Activated T-helper 2 cell treated with anti-CD3 and anti-CD28 coated beads, Interferon-gamma antibody, Interleukin-2, Interleukin-4, amounts not matched to agents 10 μg/mL and 5 μg/mL and 100 μg/mL, durations not matched to agents 14 hours and 24 hours and 36 hours (primary cell): ENCODE data around the gene MYH15. TPM values are rescaled to one million over a fixed set of nuclear protein-coding genes. Genes with fewer than 3 reads are reported as not detected.

Source experiments
- DNase-seq: peaks from one replicate; pipeline ENCODE4 v3.0.0; 2021; ENCODE audit warnings: low spot score
- H3K27ac Mint-ChIP-seq: one replicate; pipeline ENCODE4 v1.8.0; 2021; ENCODE audit warnings: mixed read lengths
- H3K27me3 Mint-ChIP-seq: one replicate; pipeline ENCODE4 v1.8.0; 2021; ENCODE audit warnings: low read depth, mixed read lengths
- H3K36me3 Mint-ChIP-seq: one replicate; pipeline ENCODE4 v1.8.0; 2021; ENCODE audit warnings: low read depth, mixed read lengths
- H3K4me1 Mint-ChIP-seq: one replicate; pipeline ENCODE4 v1.8.0; 2021; ENCODE audit warnings: low read depth, mixed read lengths
- H3K4me3 Mint-ChIP-seq: one replicate; pipeline ENCODE4 v1.8.0; 2021; ENCODE audit warnings: low read depth, mild to moderate bottlenecking, moderate library complexity, mixed read lengths
- H3K9me3 Mint-ChIP-seq: one replicate; pipeline ENCODE4 v1.8.0; 2021; ENCODE audit warnings: mixed read lengths
- intact Hi-C: fragments of 100-400 bp; cut with micrococcal nuclease; formaldehyde crosslinking; loops from one replicate; pipeline ENCODE4 v1.15.1; 2023
- total RNA-seq: library from RNA; stranded (reverse); gene quantifications from 2 replicates; pipeline ENCODE4 v1.2.3, GENCODE V29; 2022

Gene MYH15
- total RNA-seq, 1 donor from 2014 or later, result 0.14 TPM

DNA sequence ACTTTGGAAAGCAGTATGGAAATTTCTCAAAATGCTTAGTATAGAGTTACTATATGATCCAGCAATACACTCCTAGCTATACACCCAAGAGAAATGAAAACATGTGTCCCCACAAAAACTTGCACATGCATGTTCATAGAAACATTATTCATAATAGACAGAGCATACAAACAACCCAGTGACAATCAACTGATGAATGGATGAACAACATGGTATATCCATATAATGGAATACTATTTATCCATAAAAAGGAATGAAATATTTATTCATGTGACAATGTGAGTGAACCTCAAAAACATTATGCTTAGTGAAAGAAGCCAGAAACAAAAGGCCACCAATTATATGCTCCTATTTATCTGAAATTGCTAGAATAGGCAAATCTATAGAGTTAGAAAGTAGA lies 6.7 kb downstream of the MYH15 start:
- no peak for DNase-seq
- intact Hi-C loops, result no loop called here
- Mint-ChIP-seq H3K27me3 (peaks cover 6% of the 10 kb centered on the region), H3K4me3 (no peak overlapping the region), H3K4me1 (peaks cover 9% of the 10 kb centered on the region), H3K36me3 (no peaks in the 10 kb centered on the region), H3K27ac (no peak overlapping the region), H3K9me3 (no peaks in the 10 kb centered on the region)

DNA sequence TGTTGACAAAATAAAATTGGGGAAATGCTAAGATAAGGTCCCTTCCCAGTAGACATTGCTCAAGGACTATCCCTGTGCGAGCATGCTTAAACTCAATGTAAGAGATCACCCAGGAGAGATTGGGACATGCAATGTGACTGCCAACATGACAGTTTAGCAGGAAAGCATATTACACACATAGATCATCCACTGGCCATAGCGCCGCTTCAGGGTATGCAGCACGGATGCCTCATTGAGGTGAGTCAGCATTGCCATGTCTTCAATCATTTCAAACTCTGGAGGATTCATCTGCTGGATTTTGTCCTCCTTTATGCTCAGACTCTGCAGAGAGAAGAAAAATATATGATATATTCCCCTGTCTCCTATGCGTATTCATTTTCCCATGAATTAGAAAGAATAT lies 8.9 kb downstream of the MYH15 start:
- Mint-ChIP-seq H3K36me3 (no peaks in the 10 kb centered on the region), H3K9me3 (no peaks in the 10 kb centered on the region), H3K4me1 (peaks cover 9% of the 10 kb centered on the region), H3K27ac (no peak overlapping the region), H3K4me3 (no peak overlapping the region), H3K27me3 (peaks cover 6% of the 10 kb centered on the region)
- intact Hi-C loops, result no loop called here
- no peak for DNase-seq

DNA sequence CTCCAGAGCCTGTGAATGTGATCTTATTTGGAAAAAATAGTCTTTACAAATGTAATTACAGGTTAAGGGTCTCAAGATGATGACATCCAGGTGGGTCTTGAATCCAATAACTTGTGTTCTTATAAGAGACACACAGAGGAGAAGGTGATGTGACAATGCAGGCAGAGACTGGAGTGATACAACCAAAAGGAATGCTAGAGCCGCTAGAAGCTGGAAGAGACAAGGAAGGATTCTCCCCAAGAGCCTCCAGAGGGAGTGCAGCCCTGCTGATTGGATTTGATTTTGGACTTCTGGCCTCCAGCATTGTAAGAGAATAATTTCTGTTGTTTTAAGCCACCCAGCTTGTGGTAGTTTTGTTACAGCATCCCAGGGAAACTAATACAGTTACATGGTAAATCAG lies 9.7 kb downstream of the MYH15 start:
- Mint-ChIP-seq H3K4me1 (peaks cover 2% of the 10 kb centered on the region), H3K9me3 (no peaks in the 10 kb centered on the region), H3K27ac (no peak overlapping the region), H3K36me3 (no peaks in the 10 kb centered on the region), H3K4me3 (no peak overlapping the region), H3K27me3 (peaks cover 6% of the 10 kb centered on the region)
- no peak for DNase-seq
- intact Hi-C loops, result no loop called here

DNA sequence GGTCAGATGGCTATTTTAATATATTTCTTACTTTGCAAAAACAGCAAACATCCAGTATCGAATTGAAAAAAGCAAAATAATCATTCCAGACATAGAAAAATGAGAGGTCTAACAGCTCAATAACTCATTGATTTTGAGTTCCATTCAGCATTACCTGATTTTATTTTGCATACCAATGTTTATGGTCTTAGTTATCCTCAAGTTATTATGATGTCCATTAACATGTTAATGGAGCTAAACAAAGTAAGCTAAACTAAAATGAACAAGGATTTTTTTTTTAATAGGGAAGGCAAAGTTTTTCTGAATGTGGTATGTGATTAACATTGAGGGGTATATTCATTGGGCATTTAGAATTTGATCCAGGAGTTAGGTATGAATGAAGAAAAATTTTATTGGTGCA lies 13.1 kb downstream of the MYH15 start:
- H3K36me3 Mint-ChIP-seq, result no peaks in the 10 kb centered on the region
- H3K4me3 Mint-ChIP-seq, result no peak overlapping the region
- DNase-seq, result no peak
- intact Hi-C loops, result no loop called here
- H3K4me1 Mint-ChIP-seq, result no peaks in the 10 kb centered on the region
- no peaks in the 10 kb centered on the region for H3K9me3 Mint-ChIP-seq
- peaks cover 7% of the 10 kb centered on the region for H3K27me3 Mint-ChIP-seq
- no peak overlapping the region for H3K27ac Mint-ChIP-seq

DNA sequence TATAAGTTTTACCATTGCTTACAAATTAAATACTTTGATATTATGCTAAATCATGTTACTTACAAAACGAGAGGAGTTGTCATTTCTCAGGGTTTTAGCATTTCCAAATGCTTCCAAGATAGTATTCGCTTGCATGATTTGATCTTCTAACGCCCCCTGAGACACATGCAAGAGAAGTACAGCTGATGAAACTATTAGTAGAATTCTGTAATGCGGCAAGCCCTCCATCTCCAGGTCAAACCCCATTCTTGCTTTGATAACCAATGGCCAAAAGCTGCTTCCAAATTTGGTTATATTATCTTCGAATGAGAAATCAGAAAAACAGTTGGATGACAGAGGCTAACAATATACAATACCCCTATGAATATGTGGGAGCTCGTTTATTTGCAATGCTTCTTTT lies 14.7 kb downstream of the MYH15 start:
- Mint-ChIP-seq H3K4me3 (no peak overlapping the region), H3K27ac (no peak overlapping the region), H3K4me1 (no peaks in the 10 kb centered on the region), H3K27me3 (peaks cover 7% of the 10 kb centered on the region), H3K36me3 (no peaks in the 10 kb centered on the region), H3K9me3 (no peaks in the 10 kb centered on the region)
- intact Hi-C loops, result no loop called here
- no peak for DNase-seq

DNA sequence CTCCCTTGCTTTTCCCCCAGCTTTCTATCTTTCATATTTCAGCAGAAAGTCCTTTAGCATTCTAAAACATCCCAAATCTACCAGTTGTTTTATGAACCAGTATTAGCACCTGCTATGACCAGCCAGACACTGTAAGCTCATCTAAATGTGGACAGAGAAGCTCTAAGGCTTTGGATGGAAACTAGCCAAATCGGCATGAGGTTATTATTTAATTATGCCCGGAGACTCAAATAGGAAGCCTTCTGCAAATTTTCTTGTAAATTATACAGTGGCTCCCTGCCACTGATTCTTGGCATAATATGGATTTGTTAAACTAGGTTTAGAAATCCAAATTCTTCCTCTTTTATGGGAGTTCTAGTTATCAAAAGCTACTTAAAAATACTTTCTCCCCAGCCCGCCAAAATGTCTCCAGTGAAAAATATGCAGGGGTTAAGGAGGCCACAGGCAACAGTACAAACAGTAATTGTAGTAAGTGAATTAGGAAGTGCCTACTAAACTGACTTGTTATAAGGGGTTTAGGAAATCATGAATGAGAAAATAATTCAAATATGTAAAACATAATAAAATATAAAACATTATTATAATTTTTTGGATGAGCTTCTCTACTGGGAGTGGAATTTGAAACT lies 15.4 kb downstream of the MYH15 start:
- DNase-seq, result no peak
- Mint-ChIP-seq H3K27me3 (peaks cover 7% of the 10 kb centered on the region), H3K4me3 (no peak overlapping the region), H3K27ac (no peak overlapping the region), H3K9me3 (no peaks in the 10 kb centered on the region), H3K4me1 (no peaks in the 10 kb centered on the region), H3K36me3 (no peaks in the 10 kb centered on the region)
- intact Hi-C loops, result no loop called here

DNA sequence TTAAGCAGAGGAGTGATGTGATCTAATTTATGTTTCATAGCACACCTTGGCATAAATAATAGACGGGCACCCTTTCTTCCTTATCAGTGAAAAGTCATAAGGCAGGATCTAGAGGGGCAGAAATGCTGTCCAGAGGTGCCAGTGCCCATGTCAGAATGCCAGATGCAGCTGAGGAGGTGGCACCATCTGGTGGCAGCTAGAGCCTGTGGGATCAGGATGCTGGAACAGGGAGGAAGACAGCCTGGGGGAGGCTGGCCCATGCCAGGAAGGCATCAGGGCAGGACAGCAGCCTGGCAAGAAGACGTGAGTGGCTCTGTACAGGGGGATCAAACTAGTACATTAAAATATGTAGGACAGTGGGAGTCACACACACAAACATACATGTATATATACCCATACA lies 16.5 kb downstream of the MYH15 start:
- no peak for DNase-seq
- intact Hi-C loops, result no loop called here
- Mint-ChIP-seq H3K4me1 (peaks cover 6% of the 10 kb centered on the region), H3K36me3 (no peaks in the 10 kb centered on the region), H3K4me3 (no peak overlapping the region), H3K27ac (no peak overlapping the region), H3K27me3 (peaks cover 7% of the 10 kb centered on the region), H3K9me3 (no peaks in the 10 kb centered on the region)

DNA sequence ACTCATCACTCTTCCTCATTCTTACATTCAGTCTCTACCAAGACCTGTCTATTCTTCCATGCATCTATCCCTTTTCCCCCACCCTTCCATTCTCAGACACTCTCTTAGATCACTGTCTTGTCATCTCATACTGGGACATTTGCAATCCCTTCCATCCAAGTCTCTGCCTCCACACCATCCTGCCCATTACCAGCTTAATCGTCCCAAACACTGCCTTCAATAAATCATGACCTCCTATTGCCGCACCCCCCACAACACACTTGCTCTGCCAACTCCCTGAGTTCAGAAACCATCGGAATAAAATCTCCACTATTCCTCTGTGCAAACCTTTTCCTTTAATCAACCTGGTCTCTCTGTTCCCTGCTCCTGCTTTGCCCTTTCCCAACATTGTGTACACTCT lies 18.9 kb downstream of the MYH15 start:
- Mint-ChIP-seq H3K9me3 (no peaks in the 10 kb centered on the region), H3K27me3 (peaks cover 11% of the 10 kb centered on the region), H3K4me1 (peaks cover 6% of the 10 kb centered on the region), H3K36me3 (no peaks in the 10 kb centered on the region), H3K27ac (no peak overlapping the region), H3K4me3 (no peak overlapping the region)
- intact Hi-C loops, result no loop called here
- DNase-seq, result no peak

DNA sequence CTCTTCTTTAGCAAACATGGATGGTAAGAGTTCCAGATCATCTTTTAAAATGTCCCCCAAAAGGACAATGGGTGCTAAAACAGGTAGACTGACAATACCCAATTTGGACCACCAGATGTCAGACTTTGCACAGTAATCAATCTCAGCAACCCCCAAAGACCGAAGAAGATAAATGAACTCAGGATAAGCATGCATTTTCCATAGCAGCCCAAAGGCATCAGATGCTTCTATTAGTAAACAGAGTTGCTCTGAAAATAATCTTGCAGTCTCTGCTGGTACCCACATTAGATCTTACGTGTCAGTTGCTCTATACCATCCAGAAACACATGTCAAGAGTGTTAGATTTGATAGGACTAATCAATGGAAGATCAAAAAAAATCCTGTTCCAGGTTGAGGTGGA lies 20.6 kb downstream of the MYH15 start:
- no peaks in the 10 kb centered on the region for H3K36me3 Mint-ChIP-seq
- H3K4me1 Mint-ChIP-seq, result peaks cover 6% of the 10 kb centered on the region
- intact Hi-C loops, result loop anchor here (1.0 to 10.0 kb wide), 5 partner anchors 63 to 593 kb away; partner anchors contain the start of gene TRAT1
- H3K9me3 Mint-ChIP-seq, result no peaks in the 10 kb centered on the region
- H3K27me3 Mint-ChIP-seq, result peaks cover 14% of the 10 kb centered on the region
- no peak overlapping the region for H3K27ac Mint-ChIP-seq
- no peak overlapping the region for H3K4me3 Mint-ChIP-seq
- DNase-seq, result no peak

DNA sequence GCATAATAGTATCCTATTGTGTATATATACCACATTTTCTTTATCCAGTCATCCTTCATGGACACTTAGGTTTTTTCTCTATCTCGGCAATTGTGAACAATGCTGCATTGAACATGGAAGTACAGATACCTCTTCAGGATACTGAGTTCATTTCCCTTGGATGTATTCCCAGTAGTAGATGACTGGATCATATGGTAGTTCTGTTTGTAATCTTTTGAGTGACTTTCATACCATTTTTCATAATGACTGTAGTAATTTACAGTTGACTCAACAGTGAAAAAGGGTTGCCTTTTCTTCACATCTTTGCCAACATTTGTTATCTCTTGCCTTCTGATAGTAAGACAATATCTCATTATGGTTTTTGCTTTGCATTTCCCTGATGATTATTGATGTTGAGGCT lies 21.8 kb downstream of the MYH15 start:
- peaks cover 7% of the 10 kb centered on the region for H3K27me3 Mint-ChIP-seq
- no peak overlapping the region for H3K27ac Mint-ChIP-seq
- H3K36me3 Mint-ChIP-seq, result no peaks in the 10 kb centered on the region
- no peaks in the 10 kb centered on the region for H3K9me3 Mint-ChIP-seq
- intact Hi-C loops, result loop anchor here (1.0 to 10.0 kb wide), 5 partner anchors 64 to 594 kb away; partner anchors contain the start of gene TRAT1
- peaks cover 6% of the 10 kb centered on the region for H3K4me1 Mint-ChIP-seq
- no peak overlapping the region for H3K4me3 Mint-ChIP-seq
- no peak for DNase-seq

DNA sequence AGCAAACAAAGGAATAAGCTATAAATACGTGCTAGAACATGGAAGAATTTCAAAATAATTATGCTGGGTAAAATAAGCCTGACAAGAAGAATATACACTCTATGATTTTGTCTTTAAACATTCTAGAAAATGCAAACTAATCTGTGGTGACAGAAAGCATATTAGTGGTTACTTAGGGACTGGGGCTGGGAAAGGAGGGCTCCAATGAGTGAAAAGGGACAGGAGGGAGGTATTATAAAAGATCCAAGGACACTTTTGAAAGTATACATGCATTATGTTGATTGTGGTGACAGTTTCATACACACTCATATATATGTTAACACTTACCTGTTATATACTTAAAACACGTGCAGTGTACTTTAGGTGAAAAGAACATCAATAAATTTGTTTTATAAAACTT lies 23.0 kb downstream of the MYH15 start:
- H3K9me3 Mint-ChIP-seq, result no peaks in the 10 kb centered on the region
- intact Hi-C loops, result loop anchor here (5.0 to 10.0 kb wide), 2 partner anchors 177 to 335 kb away; partner anchors contain the start of gene TRAT1

DNA sequence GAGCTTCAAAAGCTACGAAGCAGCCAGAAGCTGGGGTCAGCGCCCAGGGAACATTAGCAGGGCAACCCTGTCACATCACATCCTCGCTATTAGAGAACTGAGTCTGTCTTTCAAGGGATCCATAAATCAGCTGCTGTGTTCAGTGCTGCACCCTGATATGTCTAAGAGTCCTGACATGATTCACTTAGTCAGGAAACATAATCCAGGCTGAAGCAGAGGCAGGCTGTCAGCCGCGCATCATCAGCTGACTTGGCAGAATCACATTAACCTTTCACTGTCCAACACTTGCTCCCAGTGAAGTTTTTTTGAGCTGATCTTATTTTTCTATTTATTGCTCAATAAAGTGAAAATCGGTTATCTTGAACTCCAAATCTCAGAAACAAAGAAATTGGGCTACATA lies 23.5 kb downstream of the MYH15 start:
- Mint-ChIP-seq H3K36me3 (no peaks in the 10 kb centered on the region), H3K9me3 (no peaks in the 10 kb centered on the region), H3K4me3 (no peak overlapping the region), H3K4me1 (peaks cover 6% of the 10 kb centered on the region), H3K27ac (no peak overlapping the region), H3K27me3 (peaks cover 7% of the 10 kb centered on the region)
- DNase-seq, result no peak
- intact Hi-C loops, result loop anchor here (5.0 to 10.0 kb wide), 2 partner anchors 178 to 335 kb away; partner anchors contain the start of gene TRAT1

More for the DNA sequence above, 23.0 kb downstream of the MYH15 start:
- H3K27ac Mint-ChIP-seq, result no peak overlapping the region
- peaks cover 7% of the 10 kb centered on the region for H3K27me3 Mint-ChIP-seq
- peaks cover 6% of the 10 kb centered on the region for H3K4me1 Mint-ChIP-seq
- no peaks in the 10 kb centered on the region for H3K36me3 Mint-ChIP-seq
- no peak for DNase-seq
- no peak overlapping the region for H3K4me3 Mint-ChIP-seq

DNA sequence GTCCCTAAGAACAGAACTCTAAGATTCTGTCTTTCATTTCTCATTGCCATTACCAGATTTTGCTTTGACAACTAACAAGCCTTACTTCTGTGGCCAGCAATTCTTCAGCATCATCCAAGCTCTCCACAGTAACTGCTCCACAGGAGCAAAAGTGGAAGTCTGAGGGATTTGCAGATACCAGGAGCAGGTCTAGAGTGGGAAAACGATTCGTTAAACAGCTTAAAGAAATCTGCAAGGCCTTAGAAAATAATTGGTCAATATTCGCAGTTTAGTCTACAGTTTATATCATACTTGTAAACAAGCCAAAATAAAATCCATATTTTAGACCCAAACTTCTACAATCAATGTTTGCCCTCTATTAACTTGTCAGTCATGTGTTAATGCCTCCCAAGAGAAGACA lies 24.1 kb downstream of the MYH15 start:
- Mint-ChIP-seq H3K27ac (no peak overlapping the region), H3K27me3 (peaks cover 7% of the 10 kb centered on the region), H3K4me1 (peaks cover 6% of the 10 kb centered on the region), H3K4me3 (no peak overlapping the region), H3K36me3 (no peaks in the 10 kb centered on the region), H3K9me3 (no peaks in the 10 kb centered on the region)
- intact Hi-C loops, result loop anchor here (5.0 to 10.0 kb wide), 2 partner anchors 178 to 336 kb away; partner anchors contain the start of gene TRAT1
- no peak for DNase-seq
